OCI-LY3 (cell line): ENCODE data around the gene SPACA7.
"Not testable (repeated sequence)": the region's sequence is repeated elsewhere in the genome, so short reads cannot be mapped to it uniquely, and the experiment has no call there.

Experiments used
- CTCF ChIP-seq: fragments of 200-600, 300-600 bp; sonication (generic); IDR thresholded peaks from 2 replicates; pipeline ENCODE4 v1.5.1; 2014; ENCODE audit warnings: antibody characterized with exemption, low read length, low read depth
- EZH2phosphoT487 ChIP-seq: fragments of 200-600 bp; shearing (Covaris generic); IDR thresholded peaks from 2 replicates; pipeline ENCODE4 v1.6.1; 2018; ENCODE audit warnings: antibody characterized with exemption, mixed run types, low read depth

DNA sequence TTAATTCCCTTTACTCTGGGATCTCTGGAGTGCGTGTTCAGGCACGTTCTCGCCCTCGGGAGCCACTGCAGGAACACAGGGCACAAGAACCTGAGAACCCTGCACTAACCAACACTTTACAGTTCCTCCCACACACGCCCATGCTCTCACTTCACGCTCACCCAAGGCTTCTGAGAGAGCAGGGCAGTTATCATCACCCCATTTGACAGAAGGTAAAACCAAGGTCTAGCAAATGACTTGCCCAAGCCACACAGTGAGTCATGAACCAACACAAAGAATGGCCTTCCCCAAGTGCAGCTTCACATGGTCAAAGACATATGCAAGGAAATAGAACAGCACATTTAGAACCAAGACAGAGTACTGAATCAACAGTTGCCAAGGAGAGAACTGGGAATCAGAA is 22.2 kb downstream of the SPACA7 start:
- not testable (repeated sequence) for TF ChIP-seq CTCF, EZH2phosphoT487
